Hematopoietic multipotent progenitor cell treated with erythropoietin and hydrocortisone succinate and interleukin-3 and kit ligand, for 15 days (in vitro differentiated cells): Measurements from ENCODE around the gene CNTNAP5.

Source experiments
- DNase-seq: peaks from one replicate; pipeline ENCODE4 v3.0.0-alpha.2; 2015; ENCODE audit warnings: low spot score

The CNTNAP5 gene

DNA sequence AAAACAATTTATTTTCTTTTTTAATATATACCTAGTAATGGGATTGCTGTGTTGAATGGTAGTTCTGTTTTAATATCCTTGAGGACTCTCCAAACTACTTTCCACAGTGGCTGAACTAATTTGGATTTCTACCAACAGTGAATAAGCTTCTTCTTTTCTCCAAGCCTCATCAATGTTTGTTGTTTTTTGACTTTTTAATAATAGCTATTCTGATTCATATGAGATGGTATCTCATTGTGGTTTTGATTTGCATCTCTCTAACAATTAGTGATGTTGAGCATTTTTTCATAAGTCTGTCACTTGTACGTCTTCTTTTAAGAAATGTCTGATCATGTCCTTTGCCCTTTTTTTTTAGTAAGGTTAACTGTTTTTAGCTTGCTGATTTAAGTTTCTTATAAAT, 863.3 kb downstream of the CNTNAP5 start:
- DNase-seq, result no peak

DNA sequence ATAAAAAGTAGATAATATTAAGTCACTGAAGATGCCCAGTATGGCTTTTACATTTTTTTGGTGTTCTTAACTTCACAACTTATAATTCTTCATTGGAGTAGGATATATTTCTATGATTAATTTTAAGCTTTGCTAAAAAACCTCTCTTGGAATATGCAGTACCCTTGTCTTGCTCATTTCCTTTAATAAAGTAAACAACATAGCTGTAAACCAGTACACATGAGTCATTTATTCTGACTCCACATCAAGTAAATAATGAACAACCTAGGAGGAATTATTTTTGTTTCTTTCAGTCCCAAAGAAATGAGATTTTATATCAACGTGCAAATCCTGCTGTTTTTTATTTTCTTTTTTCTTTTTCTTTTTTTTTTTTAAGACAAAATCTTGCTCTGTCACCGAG, 869.1 kb downstream of the CNTNAP5 start:
- DNase-seq, result no peak

DNA sequence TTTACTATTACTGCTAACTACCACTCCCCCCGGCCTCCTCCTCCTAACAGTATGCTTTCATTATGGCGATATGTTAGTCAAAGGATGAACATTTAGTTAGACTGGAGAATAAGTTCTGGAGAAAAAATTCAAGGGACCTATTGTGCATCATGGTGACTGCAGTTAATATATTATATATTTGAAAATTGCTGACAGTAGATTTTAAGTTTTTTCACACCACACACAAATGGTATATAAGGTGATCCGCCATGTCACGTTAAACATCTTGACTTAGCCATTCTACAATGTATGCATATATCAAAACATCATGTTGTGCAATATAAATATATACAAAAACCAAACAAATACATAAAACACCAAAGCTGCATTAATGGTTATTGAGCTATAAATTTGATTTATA, 873.7 kb downstream of the CNTNAP5 start:
- no peak for DNase-seq

DNA sequence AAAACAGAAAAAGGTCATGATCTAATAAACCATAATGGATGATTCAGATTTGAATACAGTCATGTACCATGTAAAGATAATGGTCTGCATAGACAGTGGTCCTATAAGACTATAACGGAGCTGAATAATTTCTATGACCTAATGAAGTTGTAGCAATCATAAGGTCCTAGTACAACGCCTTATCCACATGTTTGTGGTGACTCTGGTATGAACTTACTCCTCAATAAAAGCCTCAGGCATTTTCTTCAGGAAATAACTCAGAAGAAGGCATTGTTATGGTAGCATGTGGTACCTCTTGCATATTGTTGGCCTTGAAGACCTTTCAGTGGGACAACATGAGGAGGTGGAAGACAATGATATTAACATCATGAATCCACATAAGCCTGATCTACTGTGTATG, 883.3 kb downstream of the CNTNAP5 start:
- DNase-seq, result no peak

DNA sequence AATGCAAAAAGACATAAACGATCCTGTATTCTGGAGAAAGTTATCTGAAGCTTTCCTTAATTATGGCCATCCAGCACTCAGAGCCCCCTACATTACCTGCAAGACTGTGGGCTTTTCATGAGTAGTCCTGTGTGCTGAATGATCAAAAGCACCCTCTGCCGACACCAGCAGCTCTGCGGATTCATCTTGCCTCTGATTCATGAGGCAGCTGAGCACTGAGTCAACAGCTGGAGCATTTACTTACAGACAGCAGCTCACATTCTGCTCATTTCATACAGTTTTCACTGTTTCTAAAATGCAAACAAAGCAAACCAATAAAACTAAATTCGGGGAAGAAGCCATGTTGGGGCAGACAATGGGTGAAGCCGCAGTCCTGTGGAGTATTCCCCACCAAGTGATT, 886.5 kb downstream of the CNTNAP5 start:
- DNase-seq, result no peak

DNA sequence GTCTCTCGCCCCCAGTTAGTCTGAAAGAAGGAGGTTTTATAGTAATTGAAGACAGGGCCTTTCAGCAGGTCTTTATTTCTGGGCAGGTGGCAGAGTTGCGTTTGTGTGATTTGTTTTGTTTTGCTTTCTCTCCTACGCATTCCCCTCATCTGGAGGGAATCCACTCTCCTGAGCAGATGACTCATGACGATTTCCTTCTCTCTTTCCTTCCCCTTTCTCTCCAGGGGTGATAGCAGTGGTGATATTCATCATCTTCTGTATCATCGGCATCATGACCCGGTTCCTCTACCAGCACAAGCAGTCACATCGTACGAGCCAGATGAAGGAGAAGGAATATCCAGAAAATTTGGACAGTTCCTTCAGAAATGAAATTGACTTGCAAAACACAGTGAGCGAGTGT, 888.8 kb downstream of the CNTNAP5 start:
- no peak for DNase-seq

DNA sequence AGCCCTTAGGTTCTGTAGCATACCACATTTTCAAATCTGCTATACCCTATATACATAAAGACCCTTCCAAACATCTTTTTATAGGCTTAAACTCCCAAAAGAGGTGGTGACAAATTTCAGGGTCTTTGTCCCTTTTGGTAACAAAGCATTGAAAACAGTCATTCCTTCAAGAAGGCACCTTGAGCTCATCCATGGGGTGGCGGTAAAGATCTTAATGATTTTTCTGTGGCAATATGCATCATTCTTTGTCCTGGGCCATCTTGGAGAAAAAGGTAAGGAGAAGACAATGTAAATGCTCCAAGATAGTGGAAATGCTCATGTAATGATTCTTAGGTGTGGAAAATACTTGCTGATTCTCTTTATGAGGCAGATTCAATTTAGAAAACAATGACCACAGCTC, 890.5 kb downstream of the CNTNAP5 start:
- DNase-seq, result no peak

DNA sequence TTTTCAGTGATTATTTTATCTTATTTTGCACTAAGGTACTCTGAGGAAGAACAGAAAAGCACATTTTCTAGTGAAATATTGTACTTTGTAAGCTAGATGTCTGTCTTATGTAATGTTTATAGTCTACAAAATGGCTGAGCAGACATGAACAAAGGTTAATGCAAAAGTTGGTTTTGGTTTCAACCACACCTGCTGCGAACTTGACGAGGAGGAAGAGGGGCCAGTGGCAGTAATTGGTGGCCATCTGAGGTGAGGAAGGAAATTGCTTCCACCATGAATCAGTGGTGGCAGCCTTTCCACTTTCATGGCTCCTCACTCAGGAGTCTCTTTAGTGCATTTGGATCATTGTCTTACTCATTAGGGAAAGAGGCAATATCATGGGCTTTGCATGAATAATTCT, 894.2 kb downstream of the CNTNAP5 start:
- no peak for DNase-seq

DNA sequence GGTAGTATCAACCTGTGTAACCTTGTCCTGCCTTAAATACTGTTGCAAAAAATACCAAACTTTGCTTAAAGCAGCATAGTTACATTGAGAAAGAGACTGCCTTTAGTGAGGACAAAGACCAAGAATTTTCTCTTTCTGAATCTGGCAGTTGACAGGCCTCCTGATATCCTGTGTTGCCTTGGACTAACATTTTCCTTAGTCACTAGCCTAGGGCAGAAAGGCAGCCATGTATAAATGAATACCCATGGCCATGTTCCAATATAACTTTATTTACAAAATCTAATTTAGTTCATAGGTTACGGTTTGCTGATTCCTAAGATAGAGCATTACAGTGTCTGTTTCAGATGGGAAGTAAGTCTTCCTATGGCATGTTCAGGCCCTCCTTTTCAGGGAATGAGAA, 895.4 kb downstream of the CNTNAP5 start:
- no peak for DNase-seq

DNA sequence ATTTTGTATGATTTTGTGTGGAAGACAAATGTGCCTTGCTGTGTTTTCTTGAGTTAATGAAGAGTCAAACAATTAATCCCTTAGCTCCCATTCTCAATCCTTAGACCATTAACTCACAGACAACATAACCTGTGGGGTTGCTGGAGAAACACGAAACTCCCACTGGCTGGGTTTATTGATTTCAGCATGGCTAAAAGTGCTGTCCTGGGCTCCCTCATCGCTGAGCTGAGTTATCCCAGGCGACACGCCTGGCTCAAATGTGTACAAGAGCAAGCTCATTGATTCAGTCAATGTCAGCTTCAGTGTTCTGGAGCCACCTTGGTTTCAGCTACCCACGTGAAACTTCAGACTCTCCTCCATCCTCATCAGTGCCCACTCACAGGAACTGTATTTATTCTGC, 896.1 kb downstream of the CNTNAP5 start:
- no peak for DNase-seq

DNA sequence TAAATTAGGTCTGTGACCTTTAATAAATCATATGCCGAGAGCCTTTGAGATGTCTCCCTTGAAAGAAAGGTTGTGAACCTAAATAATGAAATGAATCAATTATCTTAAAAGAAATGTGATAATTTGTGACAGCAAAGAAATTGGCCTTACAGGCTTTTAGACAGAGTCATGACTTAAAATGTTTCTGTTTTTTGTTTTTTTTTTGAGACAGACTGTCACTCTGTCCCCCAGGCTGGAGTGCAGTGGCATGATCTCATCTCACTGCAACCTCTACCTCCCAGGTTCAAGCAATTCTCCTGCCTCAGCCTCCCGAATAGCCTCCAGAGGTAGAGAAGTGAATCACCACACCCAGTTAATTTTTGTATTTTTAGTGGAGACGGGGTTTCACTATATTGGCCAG, 898.0 kb downstream of the CNTNAP5 start:
- DNase-seq, result no peak

DNA sequence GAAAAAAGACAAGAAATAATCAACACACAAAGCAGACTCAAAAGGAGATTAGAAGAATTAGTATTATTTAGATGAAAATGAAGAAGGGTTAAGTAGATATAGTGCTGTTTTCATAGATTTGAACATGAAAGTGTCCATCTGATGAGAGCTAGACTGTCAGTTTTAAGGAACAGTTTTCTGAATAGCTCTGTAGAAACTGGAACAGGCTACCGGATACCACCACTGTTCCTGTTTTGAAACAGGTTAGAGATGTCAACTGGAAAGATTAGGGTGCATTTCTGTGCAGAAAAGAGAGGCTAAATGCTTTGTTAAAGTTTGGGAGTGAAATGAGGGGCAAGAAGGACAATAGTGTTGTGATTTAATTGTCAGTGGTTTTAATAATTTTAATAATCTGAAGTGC, 908.8 kb downstream of the CNTNAP5 start:
- DNase-seq, result no peak

DNA sequence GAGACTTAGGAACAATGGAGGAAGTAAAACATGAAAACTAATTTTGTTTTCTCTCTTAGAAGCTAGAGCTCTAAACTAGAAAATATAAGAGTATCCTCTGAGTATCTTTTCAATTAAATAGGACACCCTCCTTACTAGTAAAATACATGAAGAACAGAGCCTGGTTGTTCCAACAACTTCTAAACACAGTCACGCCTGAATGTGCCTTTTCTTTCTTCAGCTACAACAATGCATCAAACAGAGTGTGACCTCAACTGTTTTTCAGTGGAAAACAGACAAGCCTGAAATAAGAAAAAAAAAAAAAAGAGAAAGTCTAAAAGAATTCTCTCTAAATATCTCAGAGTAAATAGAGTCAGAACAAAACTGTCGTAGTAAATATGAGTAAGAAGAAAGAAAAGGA, 928.8 kb downstream of the CNTNAP5 start:
- no peak for DNase-seq

DNA sequence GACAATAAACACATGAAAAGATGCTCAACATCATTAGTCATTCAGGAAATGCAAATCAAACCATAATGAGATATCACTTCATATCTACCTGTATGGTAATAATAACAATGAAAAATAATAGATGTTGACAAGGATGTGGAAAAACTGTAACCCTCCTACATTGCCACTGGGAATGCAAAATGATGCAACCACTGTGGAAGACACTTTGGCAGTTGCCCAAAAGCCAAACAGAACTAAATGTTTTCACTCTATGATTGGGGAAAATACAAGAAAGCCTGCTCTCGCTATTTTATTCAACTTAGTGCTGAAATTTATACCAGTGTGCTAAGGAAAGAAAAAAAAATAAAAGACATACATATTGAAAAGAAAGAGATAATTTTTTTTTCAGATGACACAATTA, 934.5 kb downstream of the CNTNAP5 start:
- no peak for DNase-seq

DNA sequence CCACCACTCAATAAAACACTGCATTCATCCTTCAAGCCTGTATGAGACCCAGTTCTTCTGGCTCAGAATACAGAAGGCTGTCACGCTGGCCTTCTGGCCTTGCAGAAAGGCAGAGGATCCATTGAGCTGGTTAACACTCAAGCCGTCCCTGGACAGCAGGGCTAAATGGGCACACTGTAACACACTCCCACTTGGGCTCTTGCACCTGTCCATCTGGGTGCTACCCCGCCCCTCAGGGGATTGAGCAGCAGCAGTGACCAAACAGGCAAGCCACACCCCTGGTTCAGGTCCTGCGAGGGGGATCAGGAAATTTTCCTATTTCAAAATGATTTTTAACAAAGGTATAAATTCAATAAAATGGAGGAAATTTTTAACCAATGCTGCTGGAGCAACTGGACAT, 936.0 kb downstream of the CNTNAP5 start:
- DNase-seq, result no peak
